Muscle of leg (tissue), 11 donors: Measurements from ENCODE around the gene ZMIZ2. TPM values are rescaled to one million over a fixed set of nuclear protein-coding genes. Genes with fewer than 3 reads are reported as not detected.
"Not testable (repeated sequence)": the region's sequence is repeated elsewhere in the genome, so short reads cannot be mapped to it uniquely, and the experiment has no call there.

Experiments
- DNase-seq: peaks from one replicate; pipeline ENCODE4 v3.0.0; 2013
- H3K27ac ChIP-seq: one replicate; pipeline ENCODE4 v1.5.1; 2013; ENCODE audit warnings: mild to moderate bottlenecking, low read length, control low read depth
- H3K27me3 ChIP-seq: one replicate; pipeline ENCODE4 v1.6.1; 2013; ENCODE audit warnings: low read length; ENCODE audit not compliant: control insufficient read depth, insufficient read depth
- H3K36me3 ChIP-seq: one replicate; pipeline ENCODE4 v1.6.1; 2013; ENCODE audit warnings: low read length; ENCODE audit not compliant: control insufficient read depth, insufficient read depth
- H3K4me1 ChIP-seq: one replicate; pipeline ENCODE4 v1.6.1; 2013; ENCODE audit warnings: low read length; ENCODE audit not compliant: control insufficient read depth, insufficient read depth
- H3K4me3 ChIP-seq: one replicate; pipeline ENCODE4 v1.5.1; 2013; ENCODE audit warnings: low read length, control low read depth
- H3K9me3 ChIP-seq: replicated peaks from 2 replicates; pipeline ENCODE4 v1.6.1; 2013; ENCODE audit warnings: low read depth, low read length; ENCODE audit not compliant: control insufficient read depth
- WGBS: methylation state at CpG from one replicate; pipeline ENCODE4 v1.1.5; 2013; ENCODE audit warnings: missing lambda C conversion rate; ENCODE audit not compliant: insufficient coverage; 5-methylcytosine and 5-hydroxymethylcytosine counted together
- polyA plus RNA-seq, 8 donors: library from polyadenylated mRNA; unstranded; fragments of 120-200 nt; gene quantifications; one replicate each; pipeline versions ENCODE4 v1.2.1 to v1.2.3, GENCODE V29; 2013; ENCODE audit warnings: inconsistent platforms in 1 of 8, low replicate concordance in 1 of 8; ENCODE audit not compliant: insufficient read length in 8 of 8, insufficient read depth in 1 of 8
- total RNA-seq: library from RNA; stranded (reverse); fragments of 120-200 nt; gene quantifications from one replicate; pipeline ENCODE4 v1.2.4, GENCODE V29; 2013

Gene ZMIZ2
- total and polyA plus RNA-seq, 9 donors: 10.9 to 48.9 (median 31.7) TPM

- Histone ChIP-seq H3K27me3 (no peaks in the 10 kb centered on the region), H3K4me3 (no peak overlapping the region), H3K36me3 (no peaks in the 10 kb centered on the region), H3K9me3 (no peaks in the 10 kb centered on the region), H3K27ac (no peak overlapping the region), H3K4me1 (peaks cover 4% of the 10 kb centered on the region)
- 0% methylated on average over 2 of the region's 6 CpGs for WGBS
- no peak for DNase-seq
Observed at GRCh38 chr7:44727158-44727936, 21.3 kb upstream of the ZMIZ2 start.

GRCh38 chr7:44727937-44728262, 20.7 kb upstream of the ZMIZ2 start:
- H3K9me3 ChIP-seq: no peaks in the 10 kb centered on the region
- H3K27ac ChIP-seq: no peak overlapping the region
- DNase-seq: no peak
- no peaks in the 10 kb centered on the region for H3K27me3 ChIP-seq
- no CpG with 5 or more reads among the region's 1 CpG for WGBS
- no peaks in the 10 kb centered on the region for H3K36me3 ChIP-seq
- peaks cover 4% of the 10 kb centered on the region for H3K4me1 ChIP-seq
- no peak overlapping the region for H3K4me3 ChIP-seq

- Histone ChIP-seq H3K4me3 (no peak overlapping the region), H3K27me3 (no peaks in the 10 kb centered on the region), H3K36me3 (no peaks in the 10 kb centered on the region), H3K27ac (no peak overlapping the region), H3K4me1 (peaks cover 4% of the 10 kb centered on the region), H3K9me3 (no peaks in the 10 kb centered on the region)
- 79% methylated on average over 11 of the region's 12 CpGs for WGBS
- DNase-seq: no peak
Observed at GRCh38 chr7:44729949-44730590, 18.6 kb upstream of the ZMIZ2 start.

DNA sequence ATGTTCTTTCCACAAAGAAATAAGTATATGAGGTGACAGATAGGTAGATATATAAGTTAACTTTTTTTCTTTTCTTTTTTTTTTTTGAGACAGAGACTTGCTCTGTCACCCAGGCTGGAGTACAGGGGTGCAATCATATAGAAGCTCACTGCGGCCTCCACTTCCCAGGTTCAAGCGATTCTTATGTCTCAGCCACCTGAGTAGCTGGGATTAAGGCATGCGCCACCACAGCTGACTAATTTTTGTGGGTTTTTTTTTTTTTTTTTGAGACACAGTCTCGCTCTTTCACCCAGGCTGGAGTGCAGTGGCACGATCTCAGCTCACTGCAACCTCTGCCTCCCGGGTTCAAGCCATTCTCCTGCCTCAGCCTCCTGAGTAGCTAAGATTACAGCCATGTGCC, 15.7 kb upstream of the ZMIZ2 start:
- DNase-seq, H3K9me3 ChIP-seq, H3K4me1 ChIP-seq, H3K27me3 ChIP-seq, H3K36me3 ChIP-seq, H3K27ac ChIP-seq, H3K4me3 ChIP-seq: not testable (repeated sequence)
- WGBS: 87% methylated on average over 3 of the region's 6 CpGs

GRCh38 chr7:44733708-44734481, 14.8 kb upstream of the ZMIZ2 start:
- H3K4me1 ChIP-seq: no peaks in the 10 kb centered on the region
- H3K9me3 ChIP-seq: no peaks in the 10 kb centered on the region
- no peak for DNase-seq
- no peaks in the 10 kb centered on the region for H3K27me3 ChIP-seq
- H3K27ac ChIP-seq: no peak overlapping the region
- H3K4me3 ChIP-seq: no peak overlapping the region
- WGBS: 81% methylated on average over 3 of the region's 5 CpGs
- no peaks in the 10 kb centered on the region for H3K36me3 ChIP-seq

DNA sequence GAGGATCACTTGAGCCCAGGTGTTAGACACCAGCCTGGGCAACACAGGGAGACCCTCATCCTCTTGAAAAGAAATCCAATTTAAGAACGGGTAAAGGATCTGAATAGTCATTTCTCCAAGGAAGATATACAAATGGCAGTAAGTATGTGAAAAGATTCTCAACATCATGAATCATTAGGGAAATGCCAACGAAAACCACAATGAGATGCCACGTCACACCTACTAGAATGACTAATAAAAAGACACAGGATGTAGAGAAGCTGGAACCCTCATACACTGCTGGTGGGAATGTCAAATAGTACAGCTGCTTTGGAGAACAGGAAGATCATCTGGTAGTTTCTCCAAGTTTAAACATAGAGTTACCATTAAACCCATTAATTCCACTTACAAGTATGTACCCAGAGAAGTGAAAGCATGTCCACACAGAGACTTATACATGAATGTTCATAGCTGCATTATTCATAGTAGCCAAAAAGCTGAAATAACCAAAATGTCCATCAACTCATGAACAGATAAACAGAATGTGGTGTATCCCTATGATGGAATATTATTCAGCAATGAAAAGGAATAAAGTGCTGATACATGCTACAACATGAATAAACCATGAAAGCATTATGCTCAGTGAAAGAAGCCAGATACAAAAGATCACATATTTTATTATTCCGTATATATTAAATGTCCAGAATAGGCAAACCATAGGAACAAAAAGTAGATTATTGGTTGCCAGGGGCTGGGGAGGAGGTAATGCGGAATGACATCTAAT, 13.1 kb upstream of the ZMIZ2 start:
- no peak overlapping the region for H3K4me3 ChIP-seq
- no peaks in the 10 kb centered on the region for H3K4me1 ChIP-seq
- no peak for DNase-seq
- no peaks in the 10 kb centered on the region for H3K36me3 ChIP-seq
- H3K27me3 ChIP-seq: no peaks in the 10 kb centered on the region
- H3K9me3 ChIP-seq: no peaks in the 10 kb centered on the region
- H3K27ac ChIP-seq: no peak overlapping the region
- no CpG with 5 or more reads among the region's 5 CpGs for WGBS

GRCh38 chr7:44736896-44737295, 11.8 kb upstream of the ZMIZ2 start:
- Histone ChIP-seq H3K36me3 (no peaks in the 10 kb centered on the region), H3K27me3 (no peaks in the 10 kb centered on the region), H3K4me1 (no peaks in the 10 kb centered on the region), H3K4me3 (no peak overlapping the region), H3K9me3 (no peaks in the 10 kb centered on the region), H3K27ac (no peak overlapping the region)
- no peak for DNase-seq
- WGBS: 65% methylated on average over 3 of the region's 3 CpGs

GRCh38 chr7:44738051-44738723, 10.5 kb upstream of the ZMIZ2 start:
- H3K27me3 ChIP-seq: no peaks in the 10 kb centered on the region
- no peak overlapping the region for H3K4me3 ChIP-seq
- H3K9me3 ChIP-seq: no peaks in the 10 kb centered on the region
- H3K4me1 ChIP-seq: no peaks in the 10 kb centered on the region
- H3K36me3 ChIP-seq: no peaks in the 10 kb centered on the region
- 93% methylated on average over 1 of the region's 4 CpGs for WGBS
- DNase-seq: no peak
- no peak overlapping the region for H3K27ac ChIP-seq

DNA sequence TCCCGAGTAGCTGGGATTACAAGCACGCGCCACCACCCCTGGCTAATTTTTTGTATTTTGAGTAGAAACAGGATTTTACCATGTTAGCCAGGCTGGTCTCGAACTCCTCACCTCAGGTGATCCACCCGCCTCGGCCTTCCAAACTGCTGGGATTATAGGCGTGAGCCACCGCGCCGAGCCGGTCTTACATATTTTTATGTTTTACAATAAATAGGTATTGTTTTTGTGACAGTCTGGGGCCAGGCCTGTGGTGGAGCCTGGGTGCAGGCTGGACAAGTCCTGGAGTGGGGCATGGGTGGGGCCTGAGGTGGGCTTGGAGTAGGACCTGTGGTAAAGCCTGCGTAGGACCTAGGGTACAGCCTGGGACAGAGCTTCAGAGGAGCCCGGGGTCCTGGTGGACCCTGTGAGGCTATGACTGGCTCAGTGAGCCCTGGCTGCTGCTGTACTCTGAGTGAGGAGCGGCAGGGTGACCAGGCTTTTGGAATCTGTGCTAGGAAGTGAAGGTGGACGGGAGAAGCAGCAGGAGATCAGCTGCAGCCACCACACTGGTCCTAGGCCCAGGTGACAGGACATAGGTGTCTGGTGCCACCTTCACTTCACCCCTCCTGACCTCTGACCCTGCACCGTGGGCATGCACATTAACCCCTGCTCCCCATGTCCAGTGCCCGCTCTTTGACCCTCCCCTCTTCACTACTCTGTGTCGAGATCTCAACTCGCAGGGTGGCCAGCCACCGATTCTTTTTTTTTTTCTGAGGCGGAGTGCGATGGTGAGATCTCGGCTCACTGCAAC, 9.6 kb upstream of the ZMIZ2 start:
- Histone ChIP-seq H3K9me3 (no peaks in the 10 kb centered on the region), H3K4me3 (no peak overlapping the region), H3K36me3 (no peaks in the 10 kb centered on the region), H3K4me1 (no peaks in the 10 kb centered on the region), H3K27me3 (no peaks in the 10 kb centered on the region), H3K27ac (no peak overlapping the region)
- 78% methylated on average over 7 of the region's 23 CpGs for WGBS
- DNase-seq: no peak
